ENCODE data around the gene TTC7B. TPM values are rescaled to one million over a fixed set of nuclear protein-coding genes. Genes with fewer than 3 reads are reported as not detected.

The TTC7B gene
- total RNA-seq, 4 donors from 2014 or later, result 0.18 to 53.6 (median 11.2) TPM

DNA sequence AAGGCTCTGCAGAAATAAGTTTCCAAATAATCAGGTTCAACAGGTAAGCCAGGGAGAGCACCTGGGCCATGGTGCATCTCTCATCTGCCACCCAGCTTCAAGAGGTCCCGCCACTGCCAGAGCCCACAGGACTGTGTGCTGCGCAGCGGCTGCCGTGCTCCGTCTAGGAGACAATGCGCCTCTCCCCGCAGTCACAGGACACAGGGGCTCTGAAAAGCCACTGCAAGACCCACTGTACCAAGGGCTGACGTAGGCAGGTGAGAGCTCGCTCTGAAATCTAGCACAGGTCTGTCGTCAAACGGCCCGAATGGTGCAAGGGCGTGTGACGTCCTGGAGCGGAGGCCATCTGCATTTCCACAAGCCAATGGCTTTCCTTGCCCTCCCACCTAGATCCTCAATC is 218.3 kb downstream of the TTC7B start:
- H3K9me3 ChIP-seq, result no peaks in the 10 kb centered on the region
- no peaks in the 10 kb centered on the region for H3K4me1 ChIP-seq
- H3K27ac ChIP-seq, result no peak overlapping the region
- no peaks in the 10 kb centered on the region for H3K27me3 ChIP-seq
- H3K36me3 ChIP-seq, result no peaks in the 10 kb centered on the region
- TF ChIP-seq POLR2A (IDR thresholded peaks at IDR 0.05), result no peak
- TF ChIP-seq, protein P1, sequence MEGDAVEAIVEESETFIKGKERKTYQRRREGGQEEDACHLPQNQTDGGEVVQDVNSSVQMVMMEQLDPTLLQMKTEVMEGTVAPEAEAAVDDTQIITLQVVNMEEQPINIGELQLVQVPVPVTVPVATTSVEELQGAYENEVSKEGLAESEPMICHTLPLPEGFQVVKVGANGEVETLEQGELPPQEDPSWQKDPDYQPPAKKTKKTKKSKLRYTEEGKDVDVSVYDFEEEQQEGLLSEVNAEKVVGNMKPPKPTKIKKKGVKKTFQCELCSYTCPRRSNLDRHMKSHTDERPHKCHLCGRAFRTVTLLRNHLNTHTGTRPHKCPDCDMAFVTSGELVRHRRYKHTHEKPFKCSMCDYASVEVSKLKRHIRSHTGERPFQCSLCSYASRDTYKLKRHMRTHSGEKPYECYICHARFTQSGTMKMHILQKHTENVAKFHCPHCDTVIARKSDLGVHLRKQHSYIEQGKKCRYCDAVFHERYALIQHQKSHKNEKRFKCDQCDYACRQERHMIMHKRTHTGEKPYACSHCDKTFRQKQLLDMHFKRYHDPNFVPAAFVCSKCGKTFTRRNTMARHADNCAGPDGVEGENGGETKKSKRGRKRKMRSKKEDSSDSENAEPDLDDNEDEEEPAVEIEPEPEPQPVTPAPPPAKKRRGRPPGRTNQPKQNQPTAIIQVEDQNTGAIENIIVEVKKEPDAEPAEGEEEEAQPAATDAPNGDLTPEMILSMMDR (IDR thresholded peaks at IDR 0.05), result no peak
- no peak for DNase-seq
- H3K4me3 ChIP-seq, result no peak overlapping the region

DNA sequence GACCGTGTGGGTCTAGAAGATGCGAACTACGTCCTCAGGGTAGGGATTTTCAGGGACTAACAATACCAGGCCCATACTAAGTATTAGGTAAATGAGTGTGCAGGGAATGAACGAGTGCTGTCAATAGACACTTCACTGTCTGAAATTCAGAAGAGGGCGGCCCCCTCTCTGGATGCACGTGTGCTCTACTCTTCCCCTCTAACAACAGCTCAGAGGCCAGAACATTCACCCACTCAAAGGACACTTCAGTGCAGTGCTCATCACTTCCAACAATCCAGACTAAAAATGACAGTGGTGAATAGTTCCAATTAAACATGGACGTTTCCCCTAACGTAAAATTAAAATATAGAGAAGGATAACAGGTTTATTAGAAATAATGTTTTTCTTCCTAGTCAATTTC is 219.5 kb downstream of the TTC7B start:
- H3K27ac ChIP-seq, result no peak overlapping the region
- no peak for TF ChIP-seq POLR2A (IDR thresholded peaks at IDR 0.05)
- TF ChIP-seq, protein P1 (IDR thresholded peaks at IDR 0.05), result no peak
- no peaks in the 10 kb centered on the region for H3K36me3 ChIP-seq
- no peaks in the 10 kb centered on the region for H3K9me3 ChIP-seq
- no peak overlapping the region for H3K4me3 ChIP-seq
- DNase-seq, result no peak
- H3K4me1 ChIP-seq, result no peaks in the 10 kb centered on the region
- H3K27me3 ChIP-seq, result no peaks in the 10 kb centered on the region

DNA sequence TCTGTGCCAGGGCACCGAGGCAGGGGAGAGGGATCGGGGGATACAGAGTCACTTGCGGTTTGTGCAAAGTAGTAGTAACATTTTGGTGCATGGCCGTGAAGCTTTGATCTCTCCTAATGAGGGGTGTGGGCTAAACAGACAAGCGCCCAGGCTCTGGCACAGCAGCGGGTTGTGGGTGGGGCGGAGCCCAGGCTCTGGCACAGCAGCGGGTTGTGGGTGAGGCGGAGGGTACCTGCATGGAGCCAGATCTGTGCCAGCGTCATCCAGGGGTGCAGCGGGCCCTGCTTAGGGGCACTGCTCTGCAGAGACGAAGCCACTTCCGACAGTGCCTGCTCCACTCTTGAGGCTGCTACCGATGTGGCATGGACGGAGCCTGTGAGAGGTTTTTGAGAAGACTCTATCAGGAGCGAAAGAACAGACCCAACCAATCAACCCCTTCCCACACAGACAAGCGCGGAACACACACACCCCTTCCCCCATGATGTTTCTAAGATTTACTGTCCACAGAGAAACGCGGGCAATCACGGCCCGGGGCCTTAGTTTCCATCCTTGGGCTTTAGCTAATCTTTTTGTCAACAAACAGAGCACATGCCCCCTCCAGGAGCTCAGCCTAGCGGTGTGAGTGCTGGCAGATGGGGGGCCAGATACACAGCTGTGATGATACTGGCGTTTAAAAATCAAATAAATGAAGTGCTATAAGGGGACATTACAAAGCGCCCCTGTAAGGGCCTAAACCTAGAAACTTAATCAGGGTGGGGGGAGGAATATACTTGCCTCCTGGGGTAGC is 222.8 kb downstream of the TTC7B start:
- no peaks in the 10 kb centered on the region for H3K27me3 ChIP-seq
- DNase-seq, result no peak
- H3K9me3 ChIP-seq, result no peaks in the 10 kb centered on the region
- no peaks in the 10 kb centered on the region for H3K36me3 ChIP-seq
- no peaks in the 10 kb centered on the region for H3K4me1 ChIP-seq
- no peak overlapping the region for H3K27ac ChIP-seq
- TF ChIP-seq, protein P1 (IDR thresholded peaks at IDR 0.05), result no peak
- no peak for TF ChIP-seq POLR2A (IDR thresholded peaks at IDR 0.05)
- no peak overlapping the region for H3K4me3 ChIP-seq

DNA sequence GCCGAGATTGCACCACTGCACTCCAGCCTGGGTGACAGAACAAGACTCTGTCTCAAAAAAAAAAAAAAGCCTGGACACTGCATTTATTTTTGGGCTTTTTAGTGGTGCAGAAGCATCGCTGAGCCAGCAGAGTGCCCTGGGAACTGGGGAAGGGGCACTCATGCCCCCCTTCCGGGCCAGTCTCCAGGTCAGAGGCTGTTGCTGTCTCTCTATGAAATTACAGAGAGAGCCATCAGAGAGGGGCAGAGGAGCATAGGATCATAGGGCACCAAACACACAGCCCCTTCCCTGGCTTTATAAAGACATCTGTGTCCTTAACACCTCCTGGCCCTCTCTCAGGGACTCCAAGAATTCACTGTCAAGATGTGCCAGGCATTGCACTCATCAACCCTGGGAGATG is 223.6 kb downstream of the TTC7B start:
- Histone ChIP-seq H3K4me3 (no peak overlapping the region), H3K9me3 (no peaks in the 10 kb centered on the region), H3K4me1 (no peaks in the 10 kb centered on the region), H3K36me3 (no peaks in the 10 kb centered on the region), H3K27me3 (no peaks in the 10 kb centered on the region), H3K27ac (no peak overlapping the region)
- TF ChIP-seq, protein P1 (IDR thresholded peaks at IDR 0.05), result no peak
- TF ChIP-seq POLR2A (IDR thresholded peaks at IDR 0.05), result no peak
- DNase-seq, result no peak

DNA sequence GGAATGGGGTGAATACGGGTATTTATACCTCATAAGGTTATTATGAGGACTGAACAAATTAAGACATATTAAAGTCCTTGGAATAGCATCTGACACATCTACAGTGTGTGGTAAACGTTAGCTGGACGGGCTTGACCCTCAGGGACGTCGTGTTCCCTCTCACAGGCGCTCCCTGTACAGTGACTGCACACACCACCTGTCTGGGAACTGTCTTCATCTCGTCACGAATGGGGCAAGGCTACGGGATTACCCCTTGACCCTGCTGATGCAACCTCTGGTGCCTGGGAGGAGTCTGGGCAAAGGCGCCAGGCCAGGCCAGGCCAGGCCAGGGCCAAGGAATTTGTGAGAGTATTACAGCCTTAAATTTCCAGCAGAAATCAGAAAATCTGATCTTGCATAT is 228.3 kb downstream of the TTC7B start:
- DNase-seq, result no peak
- Histone ChIP-seq H3K27ac (no peak overlapping the region), H3K4me1 (no peaks in the 10 kb centered on the region), H3K36me3 (no peaks in the 10 kb centered on the region), H3K4me3 (no peak overlapping the region), H3K9me3 (no peaks in the 10 kb centered on the region), H3K27me3 (no peaks in the 10 kb centered on the region)
- TF ChIP-seq, protein P1 (IDR thresholded peaks at IDR 0.05), result no peak
- no peak for TF ChIP-seq POLR2A (IDR thresholded peaks at IDR 0.05)

Measured in Peyer's patch (tissue), 4 donors.